Stomach (tissue), 9 donors: Measurements from ENCODE around the gene OLFM4. TPM values are rescaled to one million over a fixed set of nuclear protein-coding genes. Genes with fewer than 3 reads are reported as not detected.
A peak's percentile ranks its signal among the peaks of the same experiment; 100 is the strongest.

Experiments used
- DNase-seq, 2 donors: peaks; one replicate each; pipeline versions ENCODE4 v3.0.0 to v3.0.0-alpha.2; 2013 to 2019
- H3K27ac ChIP-seq, 5 donors: fragments of 200-600 bp in 4 of 5; sonication (generic) in 4 of 5; one replicate each; pipeline ENCODE4 v1.5.1; 2013 to 2019; ENCODE audit warnings: mild to moderate bottlenecking in 1 of 5, moderate library complexity in 1 of 5
- H3K27me3 ChIP-seq, 3 donors: fragments of 200-600 bp; sonication (generic); one replicate each; pipeline ENCODE4 v1.5.1; 2017 to 2019; ENCODE audit warnings: mixed run types in 1 of 3
- H3K36me3 ChIP-seq, 4 donors: fragments of 200-600 bp; sonication (generic); 1 replicate in 3 of 4; 2 replicates in 1 of 4; pipeline ENCODE4 v1.5.1; 2016 to 2019
- H3K4me1 ChIP-seq, 4 donors: fragments of 200-600 bp; sonication (generic); one replicate each; pipeline ENCODE4 v1.5.1; 2016 to 2019
- H3K4me3 ChIP-seq, 4 donors: fragments of 200-600 bp; sonication (generic) in 3 of 4; one replicate each; pipeline ENCODE4 v1.5.1; 2016 to 2019; ENCODE audit warnings: mild to moderate bottlenecking in 1 of 4
- H3K9me3 ChIP-seq, 4 donors: fragments of 200-600 bp; sonication (generic); one replicate each; pipeline ENCODE4 v1.5.1; 2016 to 2019
- EP300 ChIP-seq: sonication (generic); formaldehyde crosslinking; IDR thresholded peaks from one replicate; pipeline ENCODE4 v1.6.1; 2017; ENCODE audit warnings: antibody characterized with exemption
- POLR2A ChIP-seq, 4 donors: fragments of 450-650 bp; IDR thresholded peaks; one replicate each; pipeline ENCODE4 v1.6.1; 2016; ENCODE audit warnings: antibody characterized with exemption in 4 of 4, control low read depth in 2 of 4, mild to moderate bottlenecking in 1 of 4, moderate library complexity in 1 of 4
- POLR2AphosphoS5 ChIP-seq, 3 donors: sonication (generic); formaldehyde crosslinking; IDR thresholded peaks; one replicate each; pipeline ENCODE4 v1.6.1; 2016; ENCODE audit warnings: antibody characterized with exemption in 3 of 3
- WGBS, 5 donors: extraction: QIAGEN DNeasy Blood & Tissue Kit in 3 of 5; methylation state at CpG; one replicate each; pipeline versions ENCODE4 v1.1.5 to v1.1.7; 2013 to 2018; 5-methylcytosine and 5-hydroxymethylcytosine counted together
- intact Hi-C: fragments of 100-400 bp; cut with DNase I; formaldehyde crosslinking; loops from one replicate; pipeline ENCODE4 v1.15.1; 2023; ENCODE audit warnings: low total_unique reads
- polyA plus RNA-seq, 3 donors: library from polyadenylated mRNA; stranded (reverse); fragments of 200-250 nt; gene quantifications; one replicate each; pipeline ENCODE4 v1.2.3, GENCODE V29; 2013
- total RNA-seq, 5 donors: library from RNA; depleted of rRNA; stranded (reverse); fragments of >200 nt; gene quantifications; one replicate each; pipeline versions ENCODE4 v1.1.0 to v1.2.3, GENCODE V29; 2014 to 2016
- TF ChIP-seq, protein P1 (sequence below), 7 experiments: fragments of 450-650 bp in 4 of 7; fragments of 200-600 bp in 3 of 7; sonication (generic) in 3 of 7; IDR thresholded peaks; one replicate each; pipeline ENCODE4 v1.5.1; 2016 to 2019; ENCODE audit warnings: antibody characterized with exemption in 7 of 7, control low read depth in 2 of 7, mild to moderate bottlenecking in 1 of 7
- donor health status: healthy with polysubstance abuse.
- donor health status: Bipolar disorder and iron deficiency.
- donor health status: healthy.

OLFM4 gene
- total and polyA plus RNA-seq, 8 donors, result 0.92 to 167 (median 34.8) TPM; not detected in 1

DNA sequence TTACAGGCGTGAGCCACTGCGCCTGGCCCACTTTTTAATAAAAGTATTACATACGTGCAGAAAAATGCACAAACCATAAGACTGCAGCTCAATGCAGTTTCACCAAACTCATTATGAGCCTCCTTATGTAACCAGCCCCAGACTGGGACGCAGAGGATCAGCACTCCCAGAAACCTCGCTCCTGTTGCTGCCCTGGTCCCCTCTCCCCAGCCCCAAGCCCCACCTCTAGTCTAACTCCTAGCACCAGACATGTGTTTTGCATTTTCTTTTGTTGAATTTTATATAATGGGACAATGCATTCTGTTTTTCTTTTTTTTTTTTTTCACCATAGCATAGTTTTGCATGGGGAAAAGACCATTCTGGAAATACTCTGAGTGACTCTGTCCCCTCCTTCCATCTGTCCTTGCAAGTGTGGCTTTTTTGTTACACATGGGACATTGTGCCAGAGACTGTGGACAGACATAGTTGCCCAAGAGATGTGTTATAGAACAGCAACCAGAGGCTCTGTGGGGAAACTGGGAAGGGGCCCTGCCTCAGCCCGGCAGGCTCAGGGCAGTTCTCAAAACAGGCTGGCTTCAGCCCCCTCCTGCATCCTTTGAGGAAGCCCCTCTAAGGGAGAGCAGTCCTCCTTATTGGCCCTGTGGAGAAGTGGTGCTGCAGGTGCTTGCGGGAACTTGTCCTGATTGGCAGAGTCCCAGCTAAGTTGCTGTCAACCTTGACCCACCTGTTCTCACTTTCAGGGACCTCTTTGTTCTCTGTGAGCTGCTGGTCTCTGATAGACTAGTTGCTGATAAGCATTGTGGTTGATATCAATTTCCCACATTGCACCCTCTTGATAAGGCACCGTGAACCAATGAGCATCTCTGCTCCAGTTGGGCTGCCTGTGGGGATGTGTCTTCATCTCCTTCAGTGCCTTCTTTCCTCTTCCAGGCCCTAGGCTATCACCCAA is 13.8 kb upstream of the OLFM4 start:
- Histone ChIP-seq H3K9me3 (no peaks in the 10 kb centered on the region), H3K27ac (peak overlapping the region in 1 of 5 donors; percentile 24), H3K4me1 (peaks cover 0 to 16% (median 8%) of the 10 kb centered on the region in 4 donors), H3K27me3 (no peaks in the 10 kb centered on the region), H3K36me3 (no peaks in the 10 kb centered on the region), H3K4me3 (no peak overlapping the region)
- 62 to 75% (median 67%) methylated on average over 8 of the region's 8 CpGs for WGBS, 5 donors
- intact Hi-C loops, result no loop called here
- TF ChIP-seq POLR2AphosphoS5 (IDR thresholded peaks at IDR 0.05) (peak in 2 of 3 donors; percentile 52 to 77), EP300 (no peak)
- peak; percentile 56 to 67 for DNase-seq

DNA sequence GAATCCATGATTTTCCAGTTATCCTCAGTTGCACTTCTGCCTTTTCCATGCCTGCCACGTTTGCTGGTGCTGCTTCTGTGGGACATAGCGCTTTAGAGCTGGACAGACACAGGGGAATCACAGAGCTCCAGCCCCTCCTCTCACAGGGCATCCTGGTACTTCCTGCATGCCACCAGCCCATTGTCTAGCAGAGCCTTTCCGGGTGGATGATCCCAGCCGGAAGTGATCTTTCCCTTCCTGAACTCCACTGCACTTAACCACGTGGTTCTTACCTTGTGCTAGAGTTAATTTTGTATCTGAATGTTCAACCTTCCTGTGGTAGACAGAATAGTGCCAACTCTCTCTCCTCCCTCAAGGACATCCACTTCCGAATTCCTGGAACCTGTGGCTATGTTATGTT is 12.6 kb upstream of the OLFM4 start:
- H3K4me1 ChIP-seq, result peaks cover 0 to 9% (median 4%) of the 10 kb centered on the region in 4 donors
- H3K27me3 ChIP-seq, result no peaks in the 10 kb centered on the region
- H3K4me3 ChIP-seq, result no peak overlapping the region
- 71 to 81% (median 72%) methylated on average over 6 of the region's 6 CpGs for WGBS, 5 donors
- DNase-seq, result no peak
- no peaks in the 10 kb centered on the region for H3K36me3 ChIP-seq
- intact Hi-C loops, result no loop called here
- no peak overlapping the region for H3K27ac ChIP-seq
- H3K9me3 ChIP-seq, result no peaks in the 10 kb centered on the region
- TF ChIP-seq, protein P1, sequence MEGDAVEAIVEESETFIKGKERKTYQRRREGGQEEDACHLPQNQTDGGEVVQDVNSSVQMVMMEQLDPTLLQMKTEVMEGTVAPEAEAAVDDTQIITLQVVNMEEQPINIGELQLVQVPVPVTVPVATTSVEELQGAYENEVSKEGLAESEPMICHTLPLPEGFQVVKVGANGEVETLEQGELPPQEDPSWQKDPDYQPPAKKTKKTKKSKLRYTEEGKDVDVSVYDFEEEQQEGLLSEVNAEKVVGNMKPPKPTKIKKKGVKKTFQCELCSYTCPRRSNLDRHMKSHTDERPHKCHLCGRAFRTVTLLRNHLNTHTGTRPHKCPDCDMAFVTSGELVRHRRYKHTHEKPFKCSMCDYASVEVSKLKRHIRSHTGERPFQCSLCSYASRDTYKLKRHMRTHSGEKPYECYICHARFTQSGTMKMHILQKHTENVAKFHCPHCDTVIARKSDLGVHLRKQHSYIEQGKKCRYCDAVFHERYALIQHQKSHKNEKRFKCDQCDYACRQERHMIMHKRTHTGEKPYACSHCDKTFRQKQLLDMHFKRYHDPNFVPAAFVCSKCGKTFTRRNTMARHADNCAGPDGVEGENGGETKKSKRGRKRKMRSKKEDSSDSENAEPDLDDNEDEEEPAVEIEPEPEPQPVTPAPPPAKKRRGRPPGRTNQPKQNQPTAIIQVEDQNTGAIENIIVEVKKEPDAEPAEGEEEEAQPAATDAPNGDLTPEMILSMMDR (IDR thresholded peaks at IDR 0.05), result no peak
- TF ChIP-seq POLR2AphosphoS5 (IDR thresholded peaks at IDR 0.05) (no peak), POLR2A (IDR thresholded peaks at IDR 0.05) (no peak), EP300 (no peak)

- H3K4me3 ChIP-seq, result no peak overlapping the region
- intact Hi-C loops, result no loop called here
- H3K4me1 ChIP-seq, result peaks cover 0 to 9% (median 3%) of the 10 kb centered on the region in 4 donors
- no peaks in the 10 kb centered on the region for H3K36me3 ChIP-seq
- H3K9me3 ChIP-seq, result no peaks in the 10 kb centered on the region
- TF ChIP-seq POLR2A (IDR thresholded peaks at IDR 0.05) (no peak), EP300 (no peak), POLR2AphosphoS5 (IDR thresholded peaks at IDR 0.05) (no peak)
- TF ChIP-seq, protein P1 (IDR thresholded peaks at IDR 0.05), result no peak
- DNase-seq, result no peak
- no peak overlapping the region for H3K27ac ChIP-seq
- WGBS, 5 donors, result 82 to 93% (median 87%) methylated on average over 5 of the region's 5 CpGs
- no peaks in the 10 kb centered on the region for H3K27me3 ChIP-seq
These were observed 11.1 kb upstream of the OLFM4 start for GRCh38 chr13:53017433-53017970.

- DNase-seq, result no peak
- no peak for TF ChIP-seq EP300
- TF ChIP-seq, protein P1 (IDR thresholded peaks at IDR 0.05), result no peak
- no peak for TF ChIP-seq POLR2A (IDR thresholded peaks at IDR 0.05)
- TF ChIP-seq POLR2AphosphoS5 (IDR thresholded peaks at IDR 0.05), result no peak
These were observed 9.6 kb upstream of the OLFM4 start for GRCh38 chr13:53018690-53019647.

More at GRCh38 chr13:53018690-53019647, 9.6 kb upstream of the OLFM4 start:
- Histone ChIP-seq H3K4me3 (no peak overlapping the region), H3K27ac (peak overlapping the region in 1 of 5 donors; percentile 11), H3K36me3 (no peaks in the 10 kb centered on the region), H3K9me3 (no peaks in the 10 kb centered on the region), H3K4me1 (peaks cover 0 to 9% (median 2%) of the 10 kb centered on the region in 4 donors), H3K27me3 (no peaks in the 10 kb centered on the region)
- intact Hi-C loops, result no loop called here
- 59 to 76% (median 65%) methylated on average over 4 of the region's 4 CpGs for WGBS, 5 donors
